HuH-7.5 (cell line): ENCODE data around the gene EEA1.

Experiments
- DNase-seq: peaks from one replicate; pipeline ENCODE4 v3.0.0; 2011; ENCODE audit warnings: low spot score

Gene EEA1

DNA sequence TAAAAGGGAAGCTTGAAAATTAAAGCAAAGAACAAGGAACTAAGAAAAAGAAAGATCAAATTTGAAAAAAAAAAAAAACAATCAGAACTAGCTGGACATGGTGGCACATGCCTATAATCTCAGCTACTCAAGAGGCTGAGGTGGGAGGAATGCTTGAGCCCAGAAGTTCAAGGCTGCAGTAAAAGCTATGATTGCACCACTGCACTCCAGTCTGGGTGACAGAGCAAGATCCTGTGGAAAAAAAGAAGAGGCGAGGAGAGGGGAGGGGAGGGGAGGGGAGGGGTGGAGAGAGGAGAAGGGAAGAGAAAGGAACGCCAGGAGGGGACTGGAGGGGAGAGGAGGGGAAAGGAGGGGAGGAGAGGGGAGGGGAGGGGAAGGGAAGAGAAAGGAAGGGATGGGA is 43.0 kb downstream of the EEA1 start:
- DNase-seq = no peak

DNA sequence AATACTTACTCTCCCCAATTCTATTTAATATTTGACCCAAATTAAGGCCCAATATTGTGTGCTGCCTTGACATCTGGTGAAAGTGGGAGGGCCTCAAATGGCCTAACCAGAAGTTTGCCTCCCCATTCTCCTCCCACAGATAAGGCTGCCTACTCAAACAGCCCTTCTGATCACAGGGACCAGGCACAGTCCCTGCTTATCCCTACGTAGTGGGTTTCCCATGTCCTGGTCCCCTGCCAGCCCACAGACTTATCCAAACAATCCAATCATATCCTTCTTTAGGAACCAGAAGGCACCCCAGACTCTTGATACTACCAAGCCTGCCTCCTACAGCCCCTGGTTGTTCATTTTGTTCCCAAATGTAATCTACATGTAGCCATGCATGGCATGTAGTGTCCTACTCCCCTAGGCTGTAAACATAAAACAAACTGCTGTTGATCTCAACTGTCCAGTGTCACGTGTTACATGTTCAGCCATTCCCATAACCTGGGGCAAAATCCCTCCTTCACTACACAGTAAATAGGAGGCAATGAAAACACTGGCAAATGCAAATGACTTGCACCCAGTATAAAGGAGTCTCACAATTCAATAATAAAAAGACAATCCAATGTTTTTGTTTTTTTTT is 49.3 kb downstream of the EEA1 start:
- DNase-seq = no peak

DNA sequence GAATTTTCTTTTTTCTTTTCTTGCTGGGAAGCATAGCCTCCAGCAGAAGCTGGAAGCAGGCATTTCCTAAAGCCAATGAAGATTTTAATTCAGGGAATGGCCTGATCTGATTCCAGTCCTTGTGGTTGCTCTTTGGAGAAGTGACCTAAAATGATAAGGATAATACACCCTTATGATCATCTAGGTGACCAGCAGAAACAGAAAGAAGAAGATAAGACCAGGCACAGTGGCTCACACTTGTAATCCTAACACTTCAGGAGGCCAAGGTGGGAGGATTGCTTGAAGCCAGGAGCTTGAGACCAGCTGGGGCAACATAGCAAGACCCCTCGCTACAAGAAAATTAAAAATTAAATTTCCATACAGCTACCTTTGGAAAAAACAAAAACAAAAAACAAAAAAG is 51.2 kb downstream of the EEA1 start:
- no peak for DNase-seq

DNA sequence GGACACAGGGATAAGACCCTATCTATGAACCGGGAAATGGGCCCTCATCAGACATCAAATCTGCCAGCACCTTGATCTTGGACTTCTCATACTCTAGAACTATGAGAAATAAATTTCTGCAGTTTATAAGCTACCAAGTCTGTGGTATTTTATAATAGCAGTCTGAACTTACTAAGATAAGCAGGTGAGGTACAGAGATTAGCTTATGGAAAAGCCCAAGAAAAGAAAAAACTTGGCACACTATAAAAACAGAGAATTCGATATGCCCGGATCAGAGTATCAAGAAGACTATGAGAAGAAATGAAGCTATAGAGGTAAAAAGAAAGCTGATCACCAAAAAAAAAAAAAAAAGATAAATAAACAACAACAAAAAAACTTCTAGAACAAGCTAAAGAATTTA is 52.6 kb downstream of the EEA1 start:
- no peak for DNase-seq

DNA sequence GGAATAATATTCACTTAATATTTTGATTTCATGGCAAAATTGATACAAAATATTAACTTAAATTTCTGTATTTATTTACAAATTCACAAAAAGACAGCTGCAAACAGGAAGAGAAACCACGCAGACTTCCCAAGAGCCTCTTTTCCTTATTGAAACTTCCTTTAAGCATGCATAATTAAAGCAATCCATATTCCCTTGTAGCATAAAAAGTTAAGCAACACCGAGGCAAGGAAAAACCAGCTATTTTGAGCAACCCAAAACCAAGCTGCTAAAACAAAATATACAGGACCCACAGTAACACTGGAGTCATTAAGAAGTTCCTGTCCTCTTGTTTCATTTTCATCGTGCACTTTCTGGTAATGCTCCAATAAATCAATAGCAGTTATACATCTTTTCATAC is 58.0 kb downstream of the EEA1 start:
- no peak for DNase-seq

DNA sequence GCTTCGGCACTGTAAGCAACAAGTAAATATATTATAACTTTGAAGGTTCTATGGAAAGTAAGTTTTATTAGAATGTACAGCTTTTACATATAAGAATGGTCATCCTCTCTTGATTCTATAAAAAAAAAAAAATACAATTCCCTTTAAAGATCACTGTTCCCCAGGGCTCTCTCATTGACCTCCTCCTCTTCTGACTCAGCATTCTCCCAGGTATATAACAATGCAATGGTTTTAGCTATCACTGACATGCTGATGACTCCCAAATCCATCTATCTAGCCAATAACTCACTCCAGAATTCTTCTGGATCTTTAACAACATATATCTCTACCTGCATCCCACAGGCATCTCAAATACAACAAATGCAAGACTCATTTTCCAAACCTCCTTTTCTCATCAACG is 62.7 kb downstream of the EEA1 start:
- DNase-seq = no peak

DNA sequence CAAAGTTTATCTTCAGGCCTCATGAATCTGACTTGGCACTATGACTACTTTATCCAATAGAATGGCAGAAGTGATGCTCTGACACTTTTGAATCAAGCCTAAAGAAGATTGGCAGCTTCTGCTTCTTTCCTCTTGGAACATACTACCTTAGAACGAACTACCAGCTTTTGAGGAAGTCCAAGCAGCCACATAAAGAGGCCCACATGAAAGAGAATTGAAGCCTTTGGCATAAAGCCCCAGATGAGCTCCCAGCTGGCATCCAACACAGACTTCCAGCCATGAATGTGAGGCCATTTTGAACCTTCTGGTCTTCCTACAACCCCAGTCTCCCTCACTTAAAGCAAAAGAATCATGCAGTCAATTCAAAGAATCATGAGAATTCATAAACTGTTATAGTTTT is 65.8 kb downstream of the EEA1 start:
- no peak for DNase-seq

DNA sequence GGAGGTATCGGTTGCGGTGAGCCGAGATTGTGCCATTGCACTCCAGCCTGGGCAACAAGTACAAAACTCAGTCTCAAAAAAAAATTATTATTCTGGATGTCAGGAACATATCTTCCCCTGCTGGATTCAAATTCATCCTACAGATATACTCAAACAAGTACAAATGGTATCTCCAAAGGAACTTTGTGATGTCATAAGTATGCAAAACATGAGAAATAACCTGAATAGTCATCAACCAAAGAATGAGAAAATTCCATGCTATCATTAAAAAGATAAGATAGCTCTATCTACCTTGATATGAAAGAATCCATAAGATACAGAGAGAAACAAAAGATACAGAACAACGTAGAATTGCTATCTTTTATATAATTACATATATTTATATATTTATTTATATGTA is 67.7 kb downstream of the EEA1 start:
- no peak for DNase-seq

DNA sequence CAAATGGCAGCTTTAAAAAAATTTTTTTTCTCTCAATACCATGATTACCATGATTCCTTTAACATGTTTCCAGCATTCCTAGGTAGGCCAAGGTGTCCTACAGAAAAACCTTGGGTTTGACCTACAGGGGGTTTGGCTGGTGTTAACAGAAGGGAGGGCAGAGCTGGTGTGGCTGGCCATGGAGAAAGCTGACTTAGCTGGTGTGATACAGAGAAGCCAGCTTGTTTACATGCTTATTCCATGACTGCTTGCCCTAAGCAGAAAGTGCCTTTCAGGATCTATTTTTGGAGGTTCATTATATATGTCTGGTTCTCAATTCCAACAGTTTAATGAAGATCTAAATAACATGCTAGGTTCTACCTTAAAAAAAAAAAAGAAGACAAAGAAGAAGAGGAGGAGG is 68.6 kb downstream of the EEA1 start:
- no peak for DNase-seq

DNA sequence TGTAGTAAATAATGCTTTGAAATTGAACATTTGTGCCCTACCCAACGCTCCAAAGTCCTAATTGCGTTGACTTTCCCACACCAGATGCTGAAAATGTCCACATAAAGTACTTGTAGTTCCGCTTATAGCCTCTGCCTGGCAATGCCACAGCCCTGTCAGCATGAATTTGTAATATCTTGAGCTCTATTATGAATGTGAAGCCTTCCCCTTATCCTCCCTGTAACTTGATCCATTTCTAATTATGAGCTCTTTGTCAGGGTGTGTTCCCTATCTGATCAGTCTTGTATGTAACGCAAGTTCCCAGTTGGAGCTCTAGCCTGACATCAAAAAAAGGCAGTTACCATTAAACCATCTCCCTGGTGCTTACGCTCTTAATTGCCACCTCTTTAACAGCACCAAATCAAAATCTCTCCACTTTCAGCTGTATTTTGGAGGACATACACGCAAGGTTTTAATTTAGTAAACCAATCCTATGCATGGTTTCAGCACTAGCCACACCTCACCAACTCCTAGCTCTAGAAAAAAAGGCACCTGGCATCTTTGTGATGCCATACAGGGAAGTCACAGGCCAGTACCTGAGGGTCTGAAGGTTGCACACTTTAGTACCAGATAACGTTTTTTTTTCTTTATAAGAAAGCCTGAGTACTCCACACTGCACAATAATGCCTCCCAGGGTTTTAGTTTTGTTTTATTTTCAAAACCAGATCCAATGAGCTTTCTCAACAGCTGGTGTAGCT is 69.3 kb downstream of the EEA1 start:
- DNase-seq = no peak

DNA sequence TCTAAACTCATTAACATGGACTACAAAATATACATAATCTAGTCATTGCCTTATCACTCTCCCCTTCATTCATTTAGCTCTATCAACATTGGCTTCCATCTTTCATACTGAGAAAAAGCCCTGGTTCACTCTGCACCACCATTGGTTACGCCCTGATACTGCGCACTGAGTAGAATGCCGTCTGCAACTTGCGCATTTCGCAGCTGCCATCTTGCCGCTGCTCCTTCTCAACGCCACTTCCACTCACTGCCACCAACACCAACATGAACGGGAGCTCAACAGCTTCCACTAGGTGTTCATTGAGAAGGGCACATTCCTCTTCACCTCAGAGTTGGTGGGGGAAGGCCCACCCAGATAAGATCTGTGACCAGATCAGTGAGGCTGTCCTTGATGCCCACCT is 71.3 kb downstream of the EEA1 start:
- DNase-seq = no peak

DNA sequence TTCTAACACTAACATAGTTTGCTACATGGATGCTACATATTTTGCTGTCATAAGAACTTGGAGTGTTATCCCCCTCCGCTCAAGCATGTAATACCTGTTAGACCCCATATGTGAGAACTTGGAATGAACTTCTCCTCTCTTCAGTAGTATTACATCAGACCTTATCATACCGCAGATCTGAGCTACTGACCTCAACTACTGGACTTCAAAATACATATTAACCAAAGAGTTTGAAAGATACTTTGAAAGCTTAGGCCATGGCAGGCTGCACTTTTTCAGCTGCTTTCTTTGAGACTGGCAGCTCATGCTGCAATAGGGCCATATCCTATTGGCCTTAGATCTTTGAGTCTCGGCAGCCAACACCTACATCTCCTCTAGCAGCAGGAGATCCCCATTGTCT is 74.8 kb downstream of the EEA1 start:
- peak; percentile 7 for DNase-seq

DNA sequence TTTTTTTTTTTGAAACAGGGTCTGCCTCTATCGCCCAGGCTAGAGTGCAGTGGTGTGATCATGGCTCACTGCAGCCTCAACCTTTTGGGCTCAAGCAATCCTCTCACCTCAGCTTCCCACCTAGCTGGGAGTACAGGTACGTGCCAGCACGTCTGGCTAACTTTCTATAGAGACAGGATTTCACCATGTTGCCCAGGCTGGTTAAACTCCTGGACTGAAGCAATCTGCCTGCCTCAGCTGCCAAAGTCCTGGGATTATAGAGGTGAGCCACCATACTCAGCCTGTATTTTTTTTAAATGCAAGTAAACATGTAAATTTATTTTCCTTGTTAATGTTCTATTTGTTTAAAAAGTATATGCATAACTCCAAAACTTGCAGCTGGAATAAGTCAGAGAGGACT is 80.4 kb downstream of the EEA1 start:
- DNase-seq = no peak

DNA sequence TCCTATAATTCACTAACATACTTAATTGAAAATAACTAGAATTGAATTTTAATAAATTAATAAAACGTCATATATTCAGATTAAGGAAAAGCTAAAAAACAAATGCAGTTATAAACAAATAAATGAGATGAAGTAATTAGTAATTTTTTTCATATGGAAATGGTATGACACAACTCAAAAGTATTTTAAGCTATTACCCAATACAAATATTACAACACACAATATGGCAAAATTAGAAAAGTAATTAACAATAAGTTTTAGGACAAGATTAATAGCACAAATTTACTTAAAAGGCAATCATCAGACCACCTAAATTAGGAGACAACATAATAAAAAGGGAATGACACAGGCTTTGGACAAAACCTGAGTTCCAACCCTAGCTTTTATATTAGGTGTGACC is 81.7 kb downstream of the EEA1 start:
- DNase-seq = no peak

DNA sequence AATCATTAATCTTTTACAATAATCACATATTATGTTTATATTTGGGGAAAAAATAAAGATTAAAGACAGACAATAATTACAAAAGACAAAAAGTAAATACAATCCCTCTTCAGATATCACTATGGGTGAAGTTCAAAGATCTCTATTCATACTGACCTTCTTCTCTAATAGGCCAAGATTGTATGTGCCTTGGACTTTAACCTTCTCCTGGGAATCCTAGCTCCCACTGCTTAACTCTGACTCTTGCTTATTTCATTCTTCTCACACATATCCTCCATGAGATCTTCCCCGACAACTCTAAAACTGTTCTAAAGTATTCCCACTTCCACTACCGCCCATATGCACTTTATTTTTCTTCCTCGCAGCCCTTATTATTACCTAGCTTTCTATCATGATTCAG is 83.8 kb downstream of the EEA1 start:
- no peak for DNase-seq

DNA sequence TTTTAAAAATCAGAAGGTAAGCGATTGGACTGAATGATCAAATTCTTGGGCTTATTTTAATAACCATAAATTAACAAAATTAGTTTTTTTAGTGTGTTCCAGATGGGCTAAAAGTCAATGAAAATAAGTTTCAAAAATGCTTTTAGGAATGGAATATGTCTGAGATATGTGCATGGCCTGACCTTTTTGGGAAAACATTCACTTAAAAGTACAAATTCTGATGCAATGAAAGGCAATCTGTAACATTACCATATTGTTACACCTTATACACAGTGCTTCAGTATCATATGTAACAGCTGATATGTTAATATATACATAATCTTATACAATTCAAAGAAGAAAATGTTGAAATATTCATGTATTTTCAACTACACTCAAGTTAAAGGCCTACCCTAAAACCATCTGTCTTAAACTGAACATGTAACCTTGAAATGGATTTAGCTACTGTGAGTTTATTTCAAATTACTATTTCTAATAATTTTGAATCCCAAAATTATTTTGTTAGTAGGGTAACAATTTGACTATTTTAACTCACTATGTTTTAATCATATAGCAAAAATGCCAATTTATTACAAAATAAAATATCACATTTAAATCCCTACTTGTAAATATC is 84.8 kb downstream of the EEA1 start:
- DNase-seq = no peak

DNA sequence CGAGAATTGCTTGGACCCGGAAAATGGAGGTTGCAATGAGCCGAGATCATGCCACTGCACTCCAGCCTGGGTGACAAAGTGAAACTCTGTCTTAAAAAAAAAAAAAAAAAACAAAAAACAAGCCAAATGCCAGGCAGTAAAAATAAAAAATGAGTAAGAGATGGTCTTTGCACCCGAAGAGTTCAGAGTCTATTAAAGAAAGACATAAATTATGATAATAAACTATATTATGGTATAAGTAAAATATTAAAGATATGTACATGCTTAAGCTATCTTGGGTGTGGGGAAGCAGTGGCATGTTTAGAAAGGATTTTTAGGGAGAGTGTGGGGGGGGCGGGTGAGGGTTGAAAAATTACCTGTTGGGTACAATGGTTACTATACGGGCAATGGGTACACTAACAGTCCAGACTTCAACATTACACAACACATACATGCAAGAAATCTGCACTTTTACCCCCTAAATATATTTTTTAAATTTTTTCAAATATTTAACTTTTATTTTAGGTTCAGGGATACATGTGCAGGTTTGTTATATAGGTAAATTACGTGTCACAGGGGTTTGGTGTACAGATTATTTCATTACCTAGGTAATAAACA is 99.3 kb downstream of the EEA1 start:
- no peak for DNase-seq

DNA sequence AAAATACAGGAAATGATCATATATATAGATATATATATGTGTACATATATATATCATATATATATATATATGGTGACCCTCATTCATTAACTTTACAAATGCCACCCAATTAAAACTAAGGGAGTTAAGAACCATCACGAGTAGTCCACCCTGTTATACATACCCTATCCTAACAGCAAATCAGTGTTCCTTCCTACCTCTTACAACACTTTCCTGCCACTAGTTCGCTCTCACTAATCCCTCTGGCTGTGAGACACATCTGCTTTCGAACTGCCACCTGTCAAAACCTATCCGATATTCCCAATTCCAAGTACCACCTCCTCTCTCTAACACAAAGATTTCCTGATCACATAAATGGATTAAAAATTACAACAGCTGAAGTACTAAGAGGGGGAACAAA is 100.5 kb downstream of the EEA1 start:
- DNase-seq = no peak

DNA sequence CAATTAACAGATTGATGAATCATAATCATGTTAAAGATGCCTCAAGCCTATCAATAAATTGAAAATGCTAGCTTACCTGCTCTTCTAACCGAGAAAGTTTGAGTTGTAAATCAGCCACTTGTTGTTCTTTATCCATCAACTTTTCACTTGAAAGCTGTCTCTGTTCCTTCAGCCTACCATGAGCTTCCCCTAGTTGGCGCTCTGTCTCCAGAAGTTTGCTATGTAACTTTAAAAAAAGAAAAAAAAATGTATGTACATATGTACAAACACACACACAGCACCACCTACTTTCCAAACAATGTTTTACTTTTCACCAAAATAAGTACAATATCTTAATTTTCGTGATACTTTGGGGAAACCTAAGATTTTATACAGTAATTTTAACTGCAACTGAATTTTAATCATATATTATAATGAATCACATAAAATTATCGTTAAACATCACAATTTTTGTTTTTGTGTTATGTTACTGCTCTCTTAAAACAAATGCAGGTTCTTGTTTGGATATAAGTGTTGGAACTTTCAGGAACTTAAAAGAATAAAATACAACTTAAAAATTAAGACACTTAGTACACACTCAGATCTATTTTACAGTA is 101.2 kb downstream of the EEA1 start:
- peak; percentile 29 for DNase-seq

DNA sequence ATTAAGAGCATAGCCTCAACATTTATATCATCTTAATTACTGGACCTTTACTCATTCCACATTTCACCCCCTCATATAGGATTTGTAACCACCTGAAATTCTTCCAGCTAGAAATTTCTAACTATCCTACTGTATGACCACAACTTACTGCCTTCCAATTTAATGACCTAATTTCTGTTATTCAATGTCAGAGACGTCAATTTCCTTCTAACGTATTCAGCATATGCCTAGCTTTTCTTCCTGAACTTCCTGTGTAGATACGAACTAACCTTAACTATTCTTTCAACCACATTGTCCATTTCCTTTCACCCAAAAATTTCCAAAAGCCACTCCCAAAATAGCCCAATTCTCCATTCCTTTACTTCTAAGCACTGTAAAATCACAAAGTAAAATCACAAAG is 108.0 kb downstream of the EEA1 start:
- DNase-seq = no peak

DNA sequence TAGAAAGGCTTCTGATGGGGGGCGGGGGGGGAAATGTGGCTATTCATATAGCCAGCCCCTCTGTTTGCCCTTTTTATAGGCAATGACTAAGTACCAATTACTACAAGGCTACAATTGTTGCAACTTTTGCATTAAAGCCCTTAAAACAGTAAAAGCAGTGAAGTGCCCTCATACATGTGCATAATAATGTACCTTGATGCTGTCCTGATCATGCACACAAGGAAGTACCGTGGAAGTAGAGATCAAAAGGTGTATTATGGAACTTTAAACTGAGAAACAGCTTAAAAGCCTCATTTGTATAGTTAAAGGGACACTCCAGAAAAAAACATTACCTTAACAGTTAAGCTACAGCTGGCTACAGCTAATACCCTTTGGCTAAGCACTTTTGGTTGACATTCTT is 114.5 kb downstream of the EEA1 start:
- DNase-seq = no peak

DNA sequence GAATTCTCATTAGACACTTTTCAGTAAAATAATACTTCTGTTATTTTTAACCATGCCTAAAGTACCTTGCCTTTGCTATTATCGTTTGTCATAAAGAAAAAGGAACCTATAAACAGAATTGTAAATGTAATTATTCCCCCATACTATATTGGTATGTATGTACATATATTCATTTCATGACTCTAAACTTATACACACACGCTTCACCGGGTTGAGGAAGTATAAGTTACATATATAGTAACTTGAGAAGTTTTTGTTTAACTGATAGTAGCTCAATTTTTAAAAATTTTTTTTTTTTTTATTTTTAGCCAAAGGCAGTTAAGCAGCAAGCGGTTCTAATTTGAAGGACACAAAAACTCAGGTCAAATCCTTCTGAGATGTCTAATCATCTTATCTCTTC is 118.7 kb downstream of the EEA1 start:
- no peak for DNase-seq

DNA sequence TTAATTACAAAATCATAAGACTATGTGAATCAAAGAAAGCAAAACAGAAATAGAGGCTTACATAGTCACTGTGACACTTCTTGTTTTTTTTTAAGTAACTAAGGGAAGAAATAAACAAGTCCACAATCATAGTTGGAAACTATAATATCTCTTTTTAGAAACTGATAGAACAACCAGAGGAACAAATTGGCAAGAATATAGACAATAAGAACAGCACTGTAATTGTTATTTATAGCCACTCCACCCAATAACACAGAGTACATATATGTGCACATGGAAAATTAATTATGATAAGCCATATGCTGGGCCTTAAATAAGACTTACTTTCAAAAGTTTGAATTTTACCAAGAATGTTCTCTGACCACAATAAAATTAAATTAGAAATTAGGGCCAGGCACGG is 125.2 kb downstream of the EEA1 start:
- DNase-seq = no peak
